M059J (cell line): ENCODE data around the gene VSIG10L. TPM values are rescaled to one million over a fixed set of nuclear protein-coding genes. Genes with fewer than 3 reads are reported as not detected.

ENCODE experiments used
- DNase-seq: peaks from one replicate; pipeline ENCODE4 v3.0.0-alpha.2; 2012; ENCODE audit warnings: low read depth
- total RNA-seq: library from RNA; depleted of rRNA; stranded (reverse); fragments of >200 nt; shearing (Covaris generic); gene quantifications from 2 replicates; pipeline ENCODE4 v1.2.3, GENCODE V29; 2014

Gene VSIG10L
- total RNA-seq, 1 experiment from 2014 or later = 0.86 TPM

GRCh38 chr19:51338563-51339312, 3.2 kb downstream of the VSIG10L start:
- peak; percentile 69 for DNase-seq

DNA sequence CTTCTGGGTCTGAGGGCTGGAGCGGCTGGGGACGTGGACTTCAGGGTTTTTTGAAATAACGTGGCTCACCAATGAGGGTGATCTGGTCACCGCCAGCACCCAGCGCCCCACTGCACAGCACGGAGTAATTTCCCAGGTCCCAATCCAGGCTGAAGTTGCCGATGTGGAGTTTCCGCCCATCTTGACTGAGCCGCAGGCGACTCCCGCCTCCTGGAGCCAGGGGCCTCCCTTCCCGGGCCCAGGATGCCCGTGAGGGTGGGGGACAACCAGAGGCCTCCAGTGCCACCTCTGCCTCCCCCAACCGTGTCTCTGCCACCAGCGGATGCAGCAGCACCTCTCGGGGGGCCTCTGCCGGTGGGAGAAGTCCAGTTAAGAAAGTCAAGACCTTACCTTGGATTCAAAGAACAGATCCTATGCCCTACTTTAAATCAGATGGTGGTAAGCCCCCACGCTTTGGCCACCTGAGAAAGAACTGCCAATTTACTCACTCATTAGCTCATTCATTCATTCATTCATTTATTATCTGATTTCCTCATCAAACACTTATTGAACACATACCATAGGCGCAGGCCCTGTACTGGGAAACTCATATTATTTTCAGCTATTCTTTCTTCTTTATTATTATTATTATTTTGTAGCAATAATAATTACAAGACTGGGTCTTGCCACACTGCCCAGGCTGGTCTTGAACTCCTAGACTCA, 3.9 kb downstream of the VSIG10L start:
- DNase-seq = no peak

GRCh38 chr19:51337141-51337860, 4.6 kb downstream of the VSIG10L start:
- DNase-seq = no peak

GRCh38 chr19:51333836-51334460, 8.0 kb downstream of the VSIG10L start:
- DNase-seq = peak; percentile 23

- DNase-seq = no peak
These were observed 10.2 kb downstream of the VSIG10L start for GRCh38 chr19:51331716-51332115.

- no peak for DNase-seq
These were observed 10.7 kb downstream of the VSIG10L start for GRCh38 chr19:51331193-51331592.

DNA sequence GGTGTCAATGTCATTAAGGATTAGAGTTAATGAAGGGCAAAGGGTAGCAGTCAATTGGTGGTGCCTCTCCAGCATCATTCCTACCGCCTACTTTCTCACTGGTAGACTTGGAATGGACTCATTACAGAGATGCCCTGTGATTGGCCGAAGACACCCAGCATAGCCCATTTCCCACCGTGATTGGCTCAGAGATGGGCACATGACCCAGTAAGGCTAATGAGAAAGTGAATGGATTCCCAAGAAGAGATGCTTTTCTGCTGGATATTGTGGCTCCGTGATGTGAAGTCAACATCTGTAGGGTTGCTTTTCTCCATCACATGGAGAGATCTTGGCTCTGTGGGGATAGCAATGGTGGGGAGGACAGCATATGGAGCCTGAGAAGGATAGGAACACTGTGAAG, 11.6 kb downstream of the VSIG10L start:
- no peak for DNase-seq

- DNase-seq = no peak
These were observed 12.5 kb downstream of the VSIG10L start for GRCh38 chr19:51329411-51329810.

GRCh38 chr19:51327066-51328001, 14.6 kb downstream of the VSIG10L start:
- DNase-seq = no peak

GRCh38 chr19:51326216-51327065, 15.5 kb downstream of the VSIG10L start:
- no peak for DNase-seq

GRCh38 chr19:51325161-51325976, 16.6 kb downstream of the VSIG10L start:
- no peak for DNase-seq

DNA sequence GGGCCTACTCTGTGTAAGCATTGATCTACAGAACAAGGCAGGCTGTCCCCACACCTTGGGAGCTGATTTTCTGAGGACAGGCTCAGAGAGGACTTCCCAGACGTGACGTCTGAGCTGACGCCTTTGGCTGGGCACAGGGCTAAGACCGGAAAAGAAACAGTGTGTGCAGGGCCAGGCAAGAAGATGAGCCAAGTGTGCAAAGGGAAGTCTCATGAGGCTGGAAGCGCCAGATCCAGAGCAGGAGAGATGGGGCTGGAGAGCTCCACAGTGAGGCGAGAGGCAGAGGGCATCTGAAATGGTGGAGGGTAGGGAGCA, 17.8 kb downstream of the VSIG10L start:
- no peak for DNase-seq

- no peak for DNase-seq
These were observed 18.3 kb downstream of the VSIG10L start for GRCh38 chr19:51323481-51324166.

DNA sequence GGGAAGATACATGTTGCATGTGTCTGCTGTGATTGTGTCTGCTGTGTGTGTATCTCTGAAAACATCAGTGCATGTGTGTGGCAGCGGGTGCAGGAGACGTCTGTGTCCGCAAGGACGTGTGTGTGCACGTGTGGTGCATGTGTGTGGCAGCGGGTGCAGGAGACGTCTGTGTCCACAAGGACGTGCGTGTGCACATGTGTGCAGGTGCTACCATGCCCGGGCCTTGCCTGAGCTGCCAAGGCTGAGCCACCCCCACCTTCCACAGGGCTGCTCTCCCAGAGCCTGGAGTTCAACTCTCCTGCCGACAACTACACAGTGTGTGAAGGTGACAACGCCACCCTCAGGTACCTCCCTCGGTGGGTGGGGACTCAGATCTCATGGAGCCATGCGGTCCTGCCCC, 20.1 kb downstream of the VSIG10L start:
- DNase-seq = no peak

DNA sequence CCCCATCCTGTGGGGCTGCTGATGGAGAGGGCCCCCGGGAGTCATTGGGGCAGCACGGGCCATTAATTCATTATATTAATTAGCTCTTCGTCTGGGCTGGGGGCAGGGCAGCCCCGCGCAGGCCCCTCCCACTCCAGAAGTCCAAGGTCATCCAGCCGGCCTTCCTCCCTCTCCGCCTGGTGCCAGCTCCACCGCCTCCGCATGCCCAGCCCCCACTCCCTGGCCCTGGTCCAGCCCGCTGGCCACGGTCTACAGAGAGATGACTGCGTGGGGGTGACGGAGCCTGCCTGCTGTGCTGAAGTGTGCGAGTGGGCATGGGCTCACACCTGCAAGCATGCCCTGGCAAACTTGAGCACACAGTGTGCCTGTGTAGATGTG, 21.7 kb downstream of the VSIG10L start:
- DNase-seq = no peak

- DNase-seq = no peak
These were observed 22.2 kb downstream of the VSIG10L start for GRCh38 chr19:51319649-51320279.

DNA sequence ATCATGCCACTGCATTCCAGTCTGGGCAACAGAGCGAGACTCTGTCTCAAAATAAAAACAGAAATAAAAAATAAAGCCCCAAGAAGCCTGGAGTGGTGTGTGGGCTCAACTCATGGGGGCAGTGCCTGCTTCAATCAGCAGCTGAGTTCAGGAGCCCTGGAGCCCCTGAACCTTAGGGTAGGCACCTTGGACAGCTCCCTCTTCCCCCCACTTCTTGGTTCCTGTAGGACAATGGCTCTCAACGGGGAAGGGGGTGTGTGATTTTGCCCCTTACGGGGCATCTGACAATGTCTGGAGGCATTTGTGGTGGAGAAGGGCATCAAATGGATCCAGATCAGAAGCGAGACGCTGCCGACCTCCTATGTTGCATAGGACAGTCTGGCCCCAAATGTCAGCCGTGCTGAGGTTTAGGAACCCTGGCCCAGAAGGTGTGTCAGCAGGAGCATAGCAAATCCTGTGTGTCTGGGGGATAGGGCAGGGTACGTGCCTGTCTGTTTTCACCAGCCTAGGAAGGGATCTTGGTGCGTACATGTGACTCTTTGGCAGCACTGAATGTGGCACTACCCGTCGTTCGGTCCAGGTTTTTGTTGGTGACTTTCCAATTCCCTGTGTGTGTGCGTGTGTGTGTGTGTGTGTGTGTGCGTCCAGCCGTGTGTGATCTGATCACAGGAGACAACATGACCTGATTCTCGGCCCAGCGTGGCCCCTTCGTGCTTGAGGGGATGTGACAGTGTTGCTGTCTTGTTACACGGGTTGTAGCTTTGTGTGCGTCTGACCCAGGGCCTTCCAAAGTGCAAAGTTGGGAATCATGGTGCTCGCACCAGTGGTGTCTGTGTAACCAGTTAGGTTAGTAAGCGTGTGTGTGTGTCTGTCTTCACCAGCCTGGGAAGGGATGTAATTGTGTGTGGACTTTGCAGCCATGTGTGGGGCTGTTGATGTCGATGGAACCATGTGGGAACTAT, 23.0 kb downstream of the VSIG10L start:
- DNase-seq = no peak
